IMR-90 (cell line): ENCODE data around the gene CSRP1. TPM values are rescaled to one million over a fixed set of nuclear protein-coding genes. Genes with fewer than 3 reads are reported as not detected.
"Not testable (repeated sequence)": the region's sequence is repeated elsewhere in the genome, so short reads cannot be mapped to it uniquely, and the experiment has no call there.

Source experiments
- ATAC-seq: fragments of 200-7000 bp; cut with Tn5 transposase; 2 replicates; pipeline ENCODE4 v1.9.1; 2020; ENCODE audit warnings: low read depth, mild to moderate bottlenecking, moderate library complexity
- BruUV-seq: library from RNA; stranded (reverse); fragments of 400-500 nt; replicated peaks from 2 replicates; lab custom pipeline; 2021; lab: Mats Ljungman, UMichigan
- CTCF ChIA-PET: fragments of 300-600 bp; formaldehyde crosslinking; extraction: SDS; loops from one replicate; lab custom pipeline; 2021; ENCODE audit warnings: antibody characterized with exemption; lab: Yijun Ruan, JAX
- POLR2A ChIA-PET: fragments of 300-600 bp; sonication (Branson Sonifier 250); formaldehyde crosslinking; loops from one replicate; lab custom pipeline; 2022; ENCODE audit warnings: antibody characterized with exemption; ENCODE audit not compliant: unreplicated experiment; lab: Charles Lee
- DNase-seq: peaks from one replicate; pipeline ENCODE4 v3.0.0; 2013
- H2AFZ ChIP-seq: replicated peaks from 2 replicates; pipeline ENCODE3; 2013; ENCODE audit warnings: low read length, mild to moderate bottlenecking; ENCODE audit not compliant: poor library complexity
- H2AK5ac ChIP-seq: 2 replicates; pipeline ENCODE4 v1.6.1; 2013; ENCODE audit warnings: low read depth, low read length, inconsistent platforms
- H2AK9ac ChIP-seq: replicated peaks from 2 replicates; pipeline ENCODE3; 2013; ENCODE audit warnings: mild to moderate bottlenecking, low read depth, low read length, moderate library complexity; ENCODE audit not compliant: poor library complexity
- H2BK120ac ChIP-seq: 2 replicates; pipeline ENCODE4 v1.6.1; 2013; ENCODE audit warnings: low read depth, low read length, inconsistent platforms
- H2BK15ac ChIP-seq: 3 replicates; pipeline ENCODE4 v1.6.1; 2013; ENCODE audit warnings: low read depth, low read length, inconsistent platforms
- H2BK20ac ChIP-seq: 2 replicates; pipeline ENCODE4 v1.6.1; 2013; ENCODE audit warnings: low read depth, mild to moderate bottlenecking, inconsistent platforms, low read length, moderate library complexity
- H2BK5ac ChIP-seq: 2 replicates; pipeline ENCODE4 v1.6.1; 2013; ENCODE audit warnings: mild to moderate bottlenecking, low read depth, low read length, inconsistent platforms; ENCODE audit not compliant: poor library complexity, severe bottlenecking
- H3K14ac ChIP-seq: replicated peaks from 2 replicates; pipeline ENCODE4 v1.6.1; 2013; ENCODE audit warnings: low read depth, low read length, inconsistent platforms
- H3K18ac ChIP-seq: 2 replicates; pipeline ENCODE4 v1.6.1; 2013; ENCODE audit warnings: low read depth, low read length, control low read depth
- H3K23ac ChIP-seq: 2 replicates; pipeline ENCODE4 v1.6.1; 2013; ENCODE audit warnings: low read depth, low read length, inconsistent platforms
- H3K27ac ChIP-seq: 2 replicates; pipeline ENCODE4 v1.5.1; 2013; ENCODE audit warnings: mild to moderate bottlenecking, control low read depth, low read length; ENCODE audit not compliant: insufficient read depth
- H3K27me3 ChIP-seq: 2 replicates; pipeline ENCODE4 v1.6.1; 2013; ENCODE audit warnings: low read length; ENCODE audit not compliant: control insufficient read depth, insufficient read depth
- H3K36me3 ChIP-seq: 2 replicates; pipeline ENCODE4 v1.6.1; 2013; ENCODE audit warnings: low read length, mixed read lengths; ENCODE audit not compliant: control insufficient read depth, insufficient read depth
- H3K4ac ChIP-seq: 2 replicates; pipeline ENCODE4 v1.6.1; 2013; ENCODE audit warnings: low read depth, low read length, inconsistent platforms
- H3K4me1 ChIP-seq: 2 replicates; pipeline ENCODE4 v1.6.1; 2013; ENCODE audit warnings: low read length, mixed read lengths; ENCODE audit not compliant: control insufficient read depth, insufficient read depth
- H3K4me2 ChIP-seq: 2 replicates; pipeline ENCODE4 v1.6.1; 2013; ENCODE audit warnings: low read depth, mild to moderate bottlenecking, control low read depth, low read length, moderate library complexity
- H3K4me3 ChIP-seq: 2 replicates; pipeline ENCODE4 v1.5.1; 2013; ENCODE audit warnings: low read depth, mild to moderate bottlenecking, control low read depth, low read length, moderate library complexity; ENCODE audit not compliant: insufficient read depth
- H3K56ac ChIP-seq: 2 replicates; pipeline ENCODE4 v1.6.1; 2013; ENCODE audit warnings: low read length, inconsistent platforms; ENCODE audit not compliant: insufficient read depth; ENCODE audit errors: extremely low read depth
- H3K79me1 ChIP-seq, 2 experiments: 2 replicates each; pipeline ENCODE4 v1.6.1; 2013; ENCODE audit warnings: low read length in 2 of 2, inconsistent platforms in 1 of 2, low read depth in 1 of 2
- H3K9ac ChIP-seq: 2 replicates; pipeline ENCODE4 v1.6.1; 2013; ENCODE audit warnings: low read depth, low read length, control low read depth
- H3K9me1 ChIP-seq: 2 replicates; pipeline ENCODE4 v1.6.1; 2013; ENCODE audit warnings: low read length, inconsistent platforms; ENCODE audit not compliant: insufficient read depth
- H3K9me3 ChIP-seq: 2 replicates; pipeline ENCODE4 v1.6.1; 2013; ENCODE audit warnings: low read length; ENCODE audit not compliant: control insufficient read depth, insufficient read depth
- H4K20me1 ChIP-seq: 2 replicates; pipeline ENCODE4 v1.6.1; 2013; ENCODE audit warnings: low read length, inconsistent platforms; ENCODE audit not compliant: insufficient read depth
- H4K5ac ChIP-seq: 2 replicates; pipeline ENCODE4 v1.6.1; 2013; ENCODE audit warnings: mild to moderate bottlenecking, low read depth, low read length, control low read depth
- H4K8ac ChIP-seq, 2 experiments: 2 replicates each; pipeline ENCODE4 v1.6.1; 2013; ENCODE audit warnings: low read depth in 2 of 2, low read length in 2 of 2, control low read depth in 1 of 2, inconsistent platforms in 1 of 2
- H4K91ac ChIP-seq: 2 replicates; pipeline ENCODE4 v1.6.1; 2013; ENCODE audit warnings: low read depth, low read length, inconsistent platforms; ENCODE audit not compliant: insufficient read depth
- USF2 ChIP-seq: fragments of 150-350 bp; IDR thresholded peaks from 2 replicates; pipeline ENCODE4 v1.6.1; 2017; ENCODE audit warnings: mild to moderate bottlenecking, antibody characterized with exemption, low read length, low read depth
- WGBS, 2 experiments: methylation state at CpG; one replicate each; pipeline versions ENCODE4 v1.1.5 to v1.1.7; 2013; ENCODE audit warnings: missing lambda C conversion rate in 2 of 2; ENCODE audit not compliant: insufficient read length in 1 of 2; ENCODE audit errors: extremely low coverage in 2 of 2; 5-methylcytosine and 5-hydroxymethylcytosine counted together
- dilution Hi-C: fragments of 300-500 bp; cut with HindIII; formaldehyde crosslinking; loops from one replicate; pipeline ENCODE4 v1.14.3; 2018; ENCODE audit warnings: low sequenced_read_pairs; ENCODE audit not compliant: unreplicated experiment
- in situ Hi-C: fragments of 300-500 bp; cut with MboI; formaldehyde crosslinking; loops from 3 replicates; pipeline ENCODE4 v1.14.3; 2019; ENCODE audit warnings: low sequenced_read_pairs, inconsistent platforms, mixed read lengths
- intact Hi-C: fragments of 100-400 bp; cut with micrococcal nuclease; formaldehyde crosslinking; loops from 2 replicates; pipeline ENCODE4 v1.10.0; 2022
- polyA plus RNA-seq, 3 experiments: library from polyadenylated mRNA; depleted of rRNA; stranded (reverse); fragments of >200 nt; gene quantifications; 2 replicates each; pipeline ENCODE4 v1.2.3, GENCODE V29; 2012; ENCODE audit warnings: low replicate concordance in 1 of 3
- total RNA-seq: library from RNA; depleted of rRNA; stranded (reverse); fragments of >200 nt; gene quantifications from 2 replicates; pipeline ENCODE4 v1.2.3, GENCODE V29; 2012

The CSRP1 gene
- total and polyA plus RNA-seq, 2 of the 4 experiments (the other 2 are of a cell fraction): 1,037 to 1,498 TPM

DNA sequence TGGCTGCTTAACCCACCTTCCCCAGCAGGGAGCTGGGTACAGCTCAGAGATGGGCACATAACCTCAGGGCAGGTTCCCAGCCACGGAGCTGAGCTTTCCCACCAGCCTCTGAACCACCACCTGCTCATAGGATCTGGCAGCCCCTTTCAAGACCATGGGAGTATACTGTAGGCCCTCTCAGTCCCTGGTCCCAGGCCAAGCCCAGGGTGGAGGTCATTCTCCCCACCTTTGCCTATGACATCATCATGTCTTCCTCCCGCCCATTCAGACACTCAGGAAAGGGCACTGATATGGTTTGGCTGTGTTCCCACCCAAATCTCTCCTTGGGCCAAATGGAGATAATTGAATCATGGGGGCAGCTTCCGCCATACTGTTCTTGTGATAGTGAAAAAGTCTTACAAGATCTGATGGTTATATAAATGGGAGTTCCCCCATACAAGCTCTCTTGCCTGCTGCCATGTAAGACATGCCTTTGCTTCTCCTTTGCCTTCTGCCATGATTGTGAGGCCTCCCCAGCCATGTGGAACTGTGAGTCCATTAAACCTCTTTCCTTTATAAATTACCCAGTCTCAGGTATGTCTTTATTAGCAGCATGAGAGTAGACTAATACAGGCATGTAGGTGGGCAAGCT is 13.8 kb downstream of the CSRP1 start:
- H4K5ac ChIP-seq, dilution Hi-C loops, CTCF ChIA-PET, H2BK15ac ChIP-seq, intact Hi-C loops, BruUV-seq, H3K4me2 ChIP-seq, H2AFZ ChIP-seq, ATAC-seq, POLR2A ChIA-PET, in situ Hi-C loops, H3K56ac ChIP-seq, H3K4me3 ChIP-seq, H2AK9ac ChIP-seq, H3K9me3 ChIP-seq, H3K9ac ChIP-seq, H3K27me3 ChIP-seq, DNase-seq, H2BK20ac ChIP-seq, H4K91ac ChIP-seq: not testable (repeated sequence)
- Histone ChIP-seq H3K27ac (peak overlapping the region; percentile 75; the same call in 1 of the 2 replicates), H4K8ac (0 out of 4 replicates have a peak overlapping the region, but pooled peaks of 1 of the 2 experiments have one; percentile 58), H3K23ac (peak overlapping the region; percentile 36; the same call in 1 of the 2 replicates), H4K20me1 (peaks cover 96% of the 10 kb centered on the region), H3K4me1 (peaks cover 65% of the 10 kb centered on the region), H2BK5ac (peak overlapping the region; percentile 37), H2AK5ac (peak overlapping the region; percentile 20; the same call in 1 of the 2 replicates), H3K79me1 (peaks cover 43 to 95% of the 10 kb centered on the region in 2 experiments), H3K14ac (peak overlapping the region; percentile 51; the same call in 1 of the 2 replicates), H2BK120ac (peak overlapping the region; percentile 54; the same call in 1 of the 2 replicates), H3K18ac (peak overlapping the region; percentile 40; the same call in 1 of the 2 replicates), H3K9me1 (peaks cover 56% of the 10 kb centered on the region), H3K36me3 (peaks cover 63% of the 10 kb centered on the region), H3K4ac (peak overlapping the region; percentile 17)
- no CpG with 5 or more reads among the region's 3 CpGs for WGBS, 2 experiments
- TF ChIP-seq USF2: 0 out of 2 replicates have a peak, but pooled peaks have one; percentile 2
